Measurements from ENCODE around the gene XAGE1B. TPM values are rescaled to one million over a fixed set of nuclear protein-coding genes. Genes with fewer than 3 reads are reported as not detected.
"Not testable (repeated sequence)": the region's sequence is repeated elsewhere in the genome, so short reads cannot be mapped to it uniquely, and the experiment has no call there.

The XAGE1B gene
- not detected for total RNA-seq

GRCh38 chrX:52516987-52517325 is at the start of gene XAGE1B:
Gene XAGE1B, minus strand, starts transcription at chrX:52517063. Its CDS starts 1,536 bp downstream, at chrX:52515527.
- no CpG with 5 or more reads among the region's 18 CpGs for WGBS, 2 donors

GRCh38 chrX:52563105-52563504 is 46.2 kb upstream of the XAGE1B start:
- no peaks in the 10 kb centered on the region for H3K27me3 ChIP-seq
- H3K27ac ChIP-seq = no peak overlapping the region
- 86 to 91% methylated on average over 4 to 8 of the region's 10 CpGs for WGBS, 2 donors
- H3K36me3 ChIP-seq (replicated peaks in 1 of 2; ENCODE audit: insufficient read depth in 1 of 2, low read depth in 2 of 2) = no peaks in the 10 kb centered on the region
- H3K4me3 ChIP-seq = no peak overlapping the region
- H3K4me1 ChIP-seq = no peaks in the 10 kb centered on the region
- ATAC-seq (no peak), DNase-seq (no peak)
- TF ChIP-seq POLR2A (IDR thresholded peaks at IDR 0.05) (no peak), CTCF (IDR thresholded peaks at IDR 0.05) (no peak)
- H3K9me3 ChIP-seq = no peaks in the 10 kb centered on the region
- intact Hi-C loops (cut with DNase I) = no loop called here

More at GRCh38 chrX:52516987-52517325, at the start of gene XAGE1B:
- intact Hi-C loops (cut with DNase I); H3K27ac ChIP-seq; DNase-seq; H3K4me3 ChIP-seq; H3K27me3 ChIP-seq; H3K36me3 ChIP-seq (replicated peaks in 1 of 2; ENCODE audit: insufficient read depth in 1 of 2, low read depth in 2 of 2); H3K4me1 ChIP-seq; ATAC-seq; H3K9me3 ChIP-seq: not testable (repeated sequence)

DNA sequence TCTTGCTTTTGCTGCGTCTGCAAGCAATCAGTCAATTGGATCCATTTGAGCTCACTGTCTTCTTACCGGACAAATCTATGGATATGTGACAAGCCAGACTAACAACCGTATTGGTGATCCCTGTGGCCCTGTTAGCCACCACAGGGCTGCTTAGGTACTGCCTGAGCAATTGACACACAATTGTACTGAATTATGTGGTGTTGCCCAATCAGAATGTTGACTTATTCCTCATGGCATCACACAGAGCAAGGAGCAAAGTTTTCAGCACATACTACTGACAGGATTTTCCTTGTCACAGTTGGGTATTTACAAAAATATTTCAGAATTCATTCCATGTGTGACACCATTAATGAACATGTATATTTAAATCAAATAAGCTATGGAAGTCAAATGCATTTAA is 41.3 kb upstream of the XAGE1B start:
- WGBS, 2 donors = 92 to 100% methylated on average over 1 to 3 of the region's 3 CpGs

DNA sequence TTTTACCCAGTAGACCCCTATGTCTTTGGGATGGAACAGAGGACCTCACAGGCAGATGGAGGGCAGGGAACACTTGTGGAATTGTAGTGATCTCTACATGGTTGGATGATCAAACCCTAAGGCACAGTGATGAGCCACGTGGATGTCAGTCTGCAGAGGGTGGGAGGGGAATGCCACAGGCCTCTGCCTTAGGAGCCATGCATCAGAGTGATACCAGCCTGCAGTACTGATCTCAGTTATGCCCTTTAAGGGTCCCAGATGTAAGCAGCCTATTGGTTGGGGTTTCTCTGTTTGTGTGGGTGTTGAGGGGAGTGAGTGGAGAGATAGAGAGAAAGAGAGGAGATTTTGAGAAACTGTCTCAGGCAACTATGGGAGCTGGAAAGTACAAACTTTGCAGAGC is 39.9 kb upstream of the XAGE1B start:
- TF ChIP-seq POLR2A (IDR thresholded peaks at IDR 0.05) (no peak), CTCF (IDR thresholded peaks at IDR 0.05) (no peak)
- ATAC-seq = no peak

More for the DNA sequence above, 41.3 kb upstream of the XAGE1B start:
- Histone ChIP-seq H3K36me3 (replicated peaks in 1 of 2; ENCODE audit: insufficient read depth in 1 of 2, low read depth in 2 of 2) (no peaks in the 10 kb centered on the region), H3K27me3 (no peaks in the 10 kb centered on the region), H3K27ac (no peak overlapping the region), H3K4me1 (no peaks in the 10 kb centered on the region), H3K4me3 (no peak overlapping the region), H3K9me3 (no peaks in the 10 kb centered on the region)
- DNase-seq = no peak
- no peak for ATAC-seq
- TF ChIP-seq CTCF (IDR thresholded peaks at IDR 0.05) (no peak), POLR2A (IDR thresholded peaks at IDR 0.05) (no peak)
- intact Hi-C loops (cut with DNase I) = no loop called here

DNA sequence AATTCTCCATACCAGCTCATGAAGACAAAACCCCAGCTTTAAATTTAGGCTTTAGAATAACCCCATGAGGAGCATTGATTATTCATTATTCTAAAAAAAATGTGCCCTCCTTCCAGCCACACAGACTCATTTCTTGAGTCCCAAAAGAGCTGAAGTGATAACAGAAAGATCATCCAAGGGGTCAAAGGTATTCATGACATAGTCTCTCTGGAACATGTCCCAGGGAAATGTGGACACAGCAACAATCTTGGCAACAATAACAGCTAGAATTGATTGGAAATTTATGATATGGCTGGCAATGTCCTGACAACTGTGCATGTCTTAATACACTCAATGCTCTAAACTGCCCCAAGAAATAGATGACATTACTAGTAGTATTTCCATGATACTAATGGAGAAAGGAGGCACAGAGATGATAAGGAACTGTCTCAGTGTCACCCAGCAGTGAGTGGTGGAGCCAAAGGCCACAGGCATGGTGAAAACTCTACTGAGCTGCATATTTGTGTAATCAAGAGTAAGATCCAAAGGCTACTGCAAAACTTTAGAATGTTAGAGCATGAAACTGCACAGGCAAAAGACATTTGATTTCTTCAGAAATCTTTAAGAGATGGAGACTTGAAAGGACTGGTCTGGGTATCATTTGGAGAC is 37.3 kb upstream of the XAGE1B start:
- no peak for ATAC-seq
- Histone ChIP-seq H3K36me3 (replicated peaks in 1 of 2; ENCODE audit: insufficient read depth in 1 of 2, low read depth in 2 of 2) (no peaks in the 10 kb centered on the region), H3K9me3 (no peaks in the 10 kb centered on the region), H3K4me1 (no peaks in the 10 kb centered on the region), H3K27ac (no peak overlapping the region), H3K4me3 (no peak overlapping the region), H3K27me3 (no peaks in the 10 kb centered on the region)
- TF ChIP-seq POLR2A (IDR thresholded peaks at IDR 0.05) = no peak
- TF ChIP-seq CTCF (IDR thresholded peaks at IDR 0.05) = no peak
- intact Hi-C loops (cut with DNase I) = no loop called here
- DNase-seq = no peak

More for the DNA sequence above, 39.9 kb upstream of the XAGE1B start:
- Histone ChIP-seq H3K4me3 (no peak overlapping the region), H3K4me1 (no peaks in the 10 kb centered on the region), H3K27me3 (no peaks in the 10 kb centered on the region), H3K9me3 (no peaks in the 10 kb centered on the region), H3K36me3 (replicated peaks in 1 of 2; ENCODE audit: insufficient read depth in 1 of 2, low read depth in 2 of 2) (no peaks in the 10 kb centered on the region), H3K27ac (no peak overlapping the region)
- intact Hi-C loops (cut with DNase I) = no loop called here
- DNase-seq = no peak
- WGBS, 2 donors = 43% methylated on average over 1 of the region's 1 CpG; no CpG with 5 or more reads in 1 of the 2 donors

GRCh38 chrX:52548769-52549168 is 31.9 kb upstream of the XAGE1B start:
- 44 to 54% methylated on average over 3 of the region's 3 CpGs for WGBS, 2 donors
- H3K36me3 ChIP-seq (replicated peaks in 1 of 2; ENCODE audit: insufficient read depth in 1 of 2, low read depth in 2 of 2); intact Hi-C loops (cut with DNase I); H3K4me1 ChIP-seq; H3K4me3 ChIP-seq; H3K27ac ChIP-seq; H3K9me3 ChIP-seq; DNase-seq; ATAC-seq; H3K27me3 ChIP-seq: not testable (repeated sequence)
